Ishikawa (cell line): Measurements from ENCODE around the gene GOLGA8J.

ENCODE experiments used
- CEBPB ChIP-seq: IDR thresholded peaks from 2 replicates; pipeline ENCODE4 v1.6.1; 2012
- CREB1 ChIP-seq: IDR thresholded peaks from 2 replicates; pipeline ENCODE4 v1.6.1; 2012; ENCODE audit warnings: low read depth
- EGR1 ChIP-seq: IDR thresholded peaks from 2 replicates; pipeline ENCODE4 v1.6.1; 2012
- EP300 ChIP-seq: IDR thresholded peaks from 2 replicates; pipeline ENCODE4 v1.6.1; 2012; ENCODE audit warnings: borderline replicate concordance
- FOXM1 ChIP-seq: IDR thresholded peaks from 2 replicates; pipeline ENCODE4 v1.6.1; 2012; ENCODE audit warnings: low read depth, borderline replicate concordance
- MAX ChIP-seq: IDR thresholded peaks from 2 replicates; pipeline ENCODE4 v1.6.1; 2012
- NFIC ChIP-seq: IDR thresholded peaks from 2 replicates; pipeline ENCODE4 v1.6.1; 2012
- RAD21 ChIP-seq: IDR thresholded peaks from 2 replicates; pipeline ENCODE4 v1.6.1; 2012; ENCODE audit warnings: low read depth
- TAF1 ChIP-seq: IDR thresholded peaks from 2 replicates; pipeline ENCODE4 v1.6.1; 2012; ENCODE audit warnings: low read depth, mild to moderate bottlenecking
- TCF12 ChIP-seq: IDR thresholded peaks from 2 replicates; pipeline ENCODE4 v1.6.1; 2012; ENCODE audit warnings: low read depth
- TEAD4 ChIP-seq: IDR thresholded peaks from 2 replicates; pipeline ENCODE4 v1.6.1; 2012
- YY1 ChIP-seq: IDR thresholded peaks from 2 replicates; pipeline ENCODE4 v1.6.1; 2012; ENCODE audit warnings: low read depth
- ZBTB7A ChIP-seq: IDR thresholded peaks from 2 replicates; pipeline ENCODE4 v1.6.1; 2012; ENCODE audit warnings: low read depth
- TF ChIP-seq, protein P1 (sequence below): IDR thresholded peaks from 2 replicates; pipeline ENCODE4 v1.6.1; 2012
- TF ChIP-seq, protein P2 (sequence below): IDR thresholded peaks from 2 replicates; pipeline ENCODE4 v1.6.1; 2012; ENCODE audit warnings: low read depth, mild to moderate bottlenecking

The GOLGA8J gene

DNA sequence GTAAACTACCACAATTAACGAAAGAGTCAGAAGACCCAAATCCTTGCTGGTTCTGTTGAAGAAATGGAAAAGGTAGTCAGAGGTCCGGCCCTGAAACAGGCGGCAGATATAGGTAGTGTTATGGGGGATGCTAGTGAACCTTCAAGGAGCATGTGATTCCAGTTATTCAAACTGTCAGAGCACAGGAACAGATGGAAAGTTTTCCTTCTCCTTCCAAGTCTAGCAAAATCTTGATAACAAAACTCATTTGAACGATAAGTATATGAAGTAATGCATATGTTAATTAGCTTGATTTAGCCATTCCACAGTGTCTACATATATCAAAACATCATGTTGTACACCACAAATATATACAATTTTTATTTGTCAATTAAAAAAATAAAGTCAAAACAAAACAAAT lies 26.6 kb upstream of the GOLGA8J start:
- TF ChIP-seq EP300, result no peak
- no peak for TF ChIP-seq TAF1
- no peak for TF ChIP-seq YY1

- no peak for TF ChIP-seq MAX
- no peak for TF ChIP-seq TCF12
- TF ChIP-seq RAD21, result no peak
- TF ChIP-seq EP300, result no peak
- TF ChIP-seq CEBPB, result no peak
- TF ChIP-seq YY1, result no peak
- TF ChIP-seq FOXM1, result no peak
- TF ChIP-seq EGR1, result no peak
- TF ChIP-seq CREB1, result no peak
- TF ChIP-seq, protein P1, sequence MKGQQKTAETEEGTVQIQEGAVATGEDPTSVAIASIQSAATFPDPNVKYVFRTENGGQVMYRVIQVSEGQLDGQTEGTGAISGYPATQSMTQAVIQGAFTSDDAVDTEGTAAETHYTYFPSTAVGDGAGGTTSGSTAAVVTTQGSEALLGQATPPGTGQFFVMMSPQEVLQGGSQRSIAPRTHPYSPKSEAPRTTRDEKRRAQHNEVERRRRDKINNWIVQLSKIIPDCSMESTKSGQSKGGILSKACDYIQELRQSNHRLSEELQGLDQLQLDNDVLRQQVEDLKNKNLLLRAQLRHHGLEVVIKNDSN, result no peak
- TF ChIP-seq TAF1, result no peak
- TF ChIP-seq, protein P2, sequence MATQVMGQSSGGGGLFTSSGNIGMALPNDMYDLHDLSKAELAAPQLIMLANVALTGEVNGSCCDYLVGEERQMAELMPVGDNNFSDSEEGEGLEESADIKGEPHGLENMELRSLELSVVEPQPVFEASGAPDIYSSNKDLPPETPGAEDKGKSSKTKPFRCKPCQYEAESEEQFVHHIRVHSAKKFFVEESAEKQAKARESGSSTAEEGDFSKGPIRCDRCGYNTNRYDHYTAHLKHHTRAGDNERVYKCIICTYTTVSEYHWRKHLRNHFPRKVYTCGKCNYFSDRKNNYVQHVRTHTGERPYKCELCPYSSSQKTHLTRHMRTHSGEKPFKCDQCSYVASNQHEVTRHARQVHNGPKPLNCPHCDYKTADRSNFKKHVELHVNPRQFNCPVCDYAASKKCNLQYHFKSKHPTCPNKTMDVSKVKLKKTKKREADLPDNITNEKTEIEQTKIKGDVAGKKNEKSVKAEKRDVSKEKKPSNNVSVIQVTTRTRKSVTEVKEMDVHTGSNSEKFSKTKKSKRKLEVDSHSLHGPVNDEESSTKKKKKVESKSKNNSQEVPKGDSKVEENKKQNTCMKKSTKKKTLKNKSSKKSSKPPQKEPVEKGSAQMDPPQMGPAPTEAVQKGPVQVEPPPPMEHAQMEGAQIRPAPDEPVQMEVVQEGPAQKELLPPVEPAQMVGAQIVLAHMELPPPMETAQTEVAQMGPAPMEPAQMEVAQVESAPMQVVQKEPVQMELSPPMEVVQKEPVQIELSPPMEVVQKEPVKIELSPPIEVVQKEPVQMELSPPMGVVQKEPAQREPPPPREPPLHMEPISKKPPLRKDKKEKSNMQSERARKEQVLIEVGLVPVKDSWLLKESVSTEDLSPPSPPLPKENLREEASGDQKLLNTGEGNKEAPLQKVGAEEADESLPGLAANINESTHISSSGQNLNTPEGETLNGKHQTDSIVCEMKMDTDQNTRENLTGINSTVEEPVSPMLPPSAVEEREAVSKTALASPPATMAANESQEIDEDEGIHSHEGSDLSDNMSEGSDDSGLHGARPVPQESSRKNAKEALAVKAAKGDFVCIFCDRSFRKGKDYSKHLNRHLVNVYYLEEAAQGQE, result no peak
Measured at GRCh38 chr15:30059771-30060170, 23.0 kb upstream of the GOLGA8J start.

DNA sequence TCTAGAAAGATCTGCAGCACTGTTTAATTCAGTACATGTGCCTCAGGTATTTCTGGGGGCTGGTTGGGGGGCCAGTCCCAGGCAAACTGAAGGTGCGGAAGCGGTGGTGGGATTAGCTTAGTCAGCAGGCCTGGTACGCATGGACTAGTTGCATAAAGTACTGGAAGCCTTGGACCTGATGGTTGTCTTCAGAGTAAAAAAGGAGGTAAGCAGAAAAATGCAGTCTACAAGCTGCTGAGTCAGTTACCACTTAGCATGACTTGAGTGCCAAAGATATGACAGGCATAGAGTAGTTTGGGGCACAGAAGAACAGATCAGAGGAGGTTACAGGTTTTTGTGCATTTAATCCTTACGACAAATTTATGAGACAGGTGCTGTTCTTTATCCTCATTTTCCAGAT lies 19.9 kb upstream of the GOLGA8J start:
- no peak for TF ChIP-seq EGR1
- TF ChIP-seq FOXM1, result no peak
- no peak for TF ChIP-seq NFIC
- TF ChIP-seq MAX, result no peak
- no peak for TF ChIP-seq EP300
- TF ChIP-seq CEBPB, result no peak
- no peak for TF ChIP-seq CREB1
- no peak for TF ChIP-seq TCF12
- no peak for TF ChIP-seq TEAD4
- no peak for TF ChIP-seq TAF1
- TF ChIP-seq, protein P2, result no peak
- no peak for TF ChIP-seq ZBTB7A
- TF ChIP-seq, protein P1, result no peak
- no peak for TF ChIP-seq YY1
- TF ChIP-seq RAD21, result no peak

DNA sequence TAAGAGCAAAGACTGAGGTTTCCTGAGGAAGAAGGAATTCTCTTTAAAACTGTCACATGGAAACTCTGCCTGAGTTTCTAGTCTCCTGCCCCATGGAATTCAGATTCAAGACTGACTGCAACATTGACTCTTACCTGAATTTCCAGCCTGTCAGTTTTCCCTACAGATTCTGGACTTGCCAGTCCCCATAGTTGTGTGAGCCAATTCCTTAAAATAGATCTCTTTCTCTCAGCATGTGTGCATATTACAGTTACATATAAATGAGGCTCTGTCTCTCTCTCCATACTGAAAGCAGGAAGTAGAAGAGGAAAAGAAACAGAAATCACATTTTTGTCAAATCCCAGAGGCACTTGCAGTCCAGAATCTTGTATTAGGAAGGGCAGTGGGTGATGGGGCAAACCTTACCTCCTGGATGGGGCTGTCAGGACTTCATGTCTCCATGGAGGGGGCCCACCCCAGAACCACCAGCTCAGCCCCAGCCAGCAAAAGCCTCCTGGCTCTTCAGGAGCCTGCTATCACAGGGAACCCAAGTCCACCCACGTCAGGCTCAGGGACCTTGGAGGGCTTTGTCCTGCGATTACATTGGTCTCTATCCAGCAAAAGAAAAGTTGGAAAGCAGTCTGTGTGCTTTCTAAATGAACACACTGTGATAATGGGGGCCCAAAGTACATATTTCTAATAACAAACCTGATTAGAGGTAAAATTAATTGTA lies 18.8 kb upstream of the GOLGA8J start:
- TF ChIP-seq, protein P2, result no peak
- no peak for TF ChIP-seq MAX
- TF ChIP-seq TCF12, result no peak
- TF ChIP-seq RAD21, result no peak
- no peak for TF ChIP-seq CEBPB
- no peak for TF ChIP-seq NFIC
- TF ChIP-seq FOXM1, result no peak
- TF ChIP-seq EP300, result no peak
